Retina (tissue), 1 donor: ENCODE measurements around the gene STK17A.

Source experiments
- DNase-seq: peaks from one replicate; pipeline ENCODE4 v3.0.0-alpha.2; 2016

STK17A gene

GRCh38 chr7:43637114-43637806, 54.4 kb downstream of the STK17A start:
- DNase-seq: no peak

DNA sequence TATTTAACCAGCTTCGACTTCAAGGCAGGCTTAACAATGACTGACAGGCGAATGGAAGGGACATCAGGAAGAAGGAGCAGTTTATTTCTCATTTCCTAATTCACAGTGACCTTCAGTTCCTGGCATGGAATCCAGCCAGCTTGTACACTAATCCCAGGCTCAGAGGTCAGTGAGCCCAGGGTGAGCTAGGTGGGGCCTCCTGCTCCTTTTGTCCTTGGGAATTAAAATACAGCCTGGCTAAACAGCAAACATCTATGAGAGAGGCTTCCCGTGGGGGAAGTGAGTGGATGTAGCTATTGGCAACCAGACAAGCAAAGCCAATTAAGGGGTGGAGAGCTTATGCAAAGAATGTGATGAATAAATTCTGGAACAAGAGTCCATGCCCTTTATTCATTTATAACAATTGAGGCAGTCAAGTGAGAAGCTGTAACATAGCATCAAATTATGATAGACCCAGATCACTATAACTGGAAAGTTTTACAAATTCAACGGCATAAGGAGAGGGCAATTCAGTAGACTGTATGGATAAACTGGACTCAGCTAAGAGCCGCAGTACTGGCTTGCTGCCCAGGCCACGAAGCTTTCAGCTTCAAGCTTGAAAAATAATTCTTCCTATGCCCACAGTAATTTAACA, 57.1 kb downstream of the STK17A start:
- DNase-seq: peak; percentile 81

DNA sequence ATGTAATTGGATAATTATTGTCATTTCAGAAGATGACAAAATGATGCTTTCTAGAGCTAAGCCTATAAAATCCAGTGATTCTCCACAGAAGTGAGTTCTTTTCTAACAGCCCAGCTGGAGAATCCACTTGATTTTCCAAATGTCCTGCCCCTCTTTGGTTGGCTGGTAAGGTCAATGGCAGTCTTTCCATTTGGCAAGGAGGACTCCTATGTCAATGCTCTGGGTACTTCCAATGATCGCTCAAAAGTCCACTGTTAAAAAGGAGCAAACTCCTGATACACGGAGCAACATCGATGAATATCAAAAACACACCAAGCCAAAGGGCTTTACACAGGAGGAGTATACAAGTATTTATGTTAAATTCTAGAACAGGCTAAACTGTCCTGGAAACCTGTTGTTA, 57.8 kb downstream of the STK17A start:
- DNase-seq: no peak

GRCh38 chr7:43642897-43643630, 60.2 kb downstream of the STK17A start:
- DNase-seq: no peak

DNA sequence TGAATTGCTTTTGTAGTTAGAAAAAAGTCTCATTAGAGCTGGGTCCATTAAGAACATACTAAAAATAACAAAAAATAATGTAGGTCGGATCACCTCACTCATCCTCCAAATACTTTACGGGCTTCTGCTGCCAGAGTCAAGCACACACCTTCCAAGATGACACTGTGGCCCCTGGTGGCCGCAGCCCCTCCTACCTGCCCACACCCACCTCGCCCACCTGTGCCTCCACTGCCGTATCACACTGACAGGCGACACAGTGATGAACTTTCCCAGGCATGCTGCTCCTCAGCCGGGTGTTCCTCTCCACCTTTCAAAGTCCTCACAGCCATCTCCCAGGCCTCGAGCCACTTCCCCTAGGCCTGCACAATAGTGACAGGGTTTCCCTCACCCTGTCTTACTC, 60.9 kb downstream of the STK17A start:
- no peak for DNase-seq

DNA sequence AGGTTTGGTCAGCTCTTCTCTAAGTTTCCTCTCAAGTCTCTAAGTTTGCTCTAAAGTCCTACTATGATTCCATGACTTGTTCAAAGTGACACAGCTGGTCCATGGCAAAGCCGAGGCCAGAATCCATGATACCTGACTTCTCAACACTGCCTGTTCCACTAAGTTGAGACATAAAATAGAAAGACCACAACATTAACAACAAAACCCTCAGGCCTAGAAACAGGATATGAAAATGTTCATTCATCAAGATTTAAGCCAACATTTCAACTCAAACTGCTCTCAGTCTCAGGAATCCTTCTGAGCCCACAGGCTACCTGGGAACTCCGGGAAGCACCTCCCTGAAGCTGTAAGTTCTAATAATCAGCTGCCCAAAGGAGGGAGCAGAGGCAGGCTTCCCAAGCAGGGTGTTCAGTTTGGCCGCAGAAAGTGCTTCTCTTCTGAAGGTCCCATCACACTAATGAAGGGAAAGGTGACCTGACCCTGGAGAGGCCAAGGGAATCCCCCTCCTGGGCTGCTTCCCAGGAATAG, 62.9 kb downstream of the STK17A start:
- no peak for DNase-seq

DNA sequence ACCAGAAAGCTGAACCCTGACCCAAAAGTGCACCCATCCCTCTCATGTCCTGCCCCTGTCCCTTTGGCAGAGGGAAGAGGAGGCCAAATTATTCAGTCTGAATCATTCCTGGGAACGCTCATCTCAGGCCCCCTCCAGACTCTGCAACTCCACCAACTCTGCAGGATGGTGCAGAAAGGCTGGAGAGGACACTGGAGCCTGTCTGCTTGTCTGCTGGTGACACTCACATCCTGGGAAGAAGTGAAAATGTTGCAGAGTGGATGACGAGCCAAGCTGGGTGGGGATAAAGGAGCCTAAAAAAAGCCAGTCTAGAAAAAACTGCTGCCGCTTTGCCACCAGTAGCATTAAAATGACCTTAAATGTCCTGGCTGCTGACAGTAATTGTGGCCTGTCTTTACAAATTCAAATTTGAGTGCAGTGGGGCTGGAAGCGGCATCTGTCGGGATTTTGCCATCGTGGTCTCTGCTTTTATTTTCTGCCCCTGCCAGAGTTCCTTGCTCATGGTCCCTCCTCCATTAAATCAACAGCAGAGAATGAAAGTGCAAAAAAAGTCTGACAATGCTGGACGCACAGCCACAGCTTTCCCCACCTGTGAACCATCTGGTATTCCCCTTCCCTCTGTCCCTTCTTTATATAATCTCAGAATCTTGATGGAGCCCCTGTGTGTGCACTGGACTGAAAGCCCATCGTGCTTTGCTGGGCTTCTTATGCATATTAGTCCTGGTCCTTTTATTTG, 63.9 kb downstream of the STK17A start:
- DNase-seq: peak; percentile 38

DNA sequence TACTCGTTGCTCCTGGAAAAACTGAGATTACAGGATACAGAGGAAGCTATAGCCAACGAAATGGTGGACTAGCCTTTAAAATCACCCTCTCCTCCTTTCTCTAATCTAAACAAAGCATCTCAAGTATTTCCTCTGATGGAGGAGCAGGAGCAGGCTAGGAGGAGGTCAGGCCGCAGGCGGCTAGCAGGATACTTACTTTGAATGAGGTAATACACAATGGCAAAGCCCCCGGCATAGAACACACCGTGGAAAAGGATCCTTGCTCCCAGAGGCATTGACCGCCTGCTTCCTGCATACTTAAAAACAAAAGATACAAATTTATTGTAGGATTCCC, 64.4 kb downstream of the STK17A start:
- peak; percentile 42 for DNase-seq

- peak; percentile 36 for DNase-seq
These were observed 65.0 kb downstream of the STK17A start for GRCh38 chr7:43647673-43648472.

DNA sequence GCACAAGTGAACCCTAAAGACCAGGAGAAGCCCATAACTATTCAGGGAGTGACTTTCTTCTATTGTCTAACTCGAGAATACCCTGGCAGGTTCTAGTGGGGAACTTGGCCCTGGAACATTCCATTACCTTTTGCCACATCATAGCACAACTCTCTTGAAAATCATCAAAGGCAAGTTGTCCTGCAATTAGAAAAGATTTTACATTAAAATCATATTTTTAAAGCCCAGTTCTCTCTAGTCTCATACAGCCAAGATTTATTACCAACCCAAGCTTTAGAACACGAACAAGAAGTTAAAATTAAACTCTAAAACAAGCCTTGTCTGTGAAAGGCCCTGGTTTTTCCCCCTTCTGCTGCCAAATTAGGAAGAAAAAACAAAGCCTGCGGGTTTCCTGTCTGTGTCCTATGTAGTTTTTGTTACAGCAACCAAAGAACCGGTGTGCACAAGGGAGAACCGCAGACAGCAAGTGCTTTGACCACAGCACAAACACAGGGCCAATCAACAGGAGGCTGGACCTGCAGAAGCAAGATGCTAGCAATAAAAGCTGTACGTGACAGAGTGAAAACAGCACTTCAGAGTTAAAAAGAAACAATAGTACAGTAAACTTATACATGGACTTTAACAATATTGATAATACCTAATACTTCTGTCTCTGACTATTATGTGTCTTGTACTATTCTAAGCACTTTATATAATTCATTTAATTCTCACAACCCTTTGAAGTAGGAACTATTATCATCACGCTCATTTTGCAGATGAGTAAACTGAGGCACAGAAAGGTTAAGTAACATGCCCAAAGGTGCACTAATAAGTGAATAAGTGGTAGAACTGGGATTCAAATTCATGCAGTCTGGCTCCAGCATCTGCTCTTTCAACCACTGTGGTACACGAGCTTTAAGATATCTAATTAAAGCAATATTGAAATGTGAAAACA, 65.8 kb downstream of the STK17A start:
- DNase-seq: no peak

DNA sequence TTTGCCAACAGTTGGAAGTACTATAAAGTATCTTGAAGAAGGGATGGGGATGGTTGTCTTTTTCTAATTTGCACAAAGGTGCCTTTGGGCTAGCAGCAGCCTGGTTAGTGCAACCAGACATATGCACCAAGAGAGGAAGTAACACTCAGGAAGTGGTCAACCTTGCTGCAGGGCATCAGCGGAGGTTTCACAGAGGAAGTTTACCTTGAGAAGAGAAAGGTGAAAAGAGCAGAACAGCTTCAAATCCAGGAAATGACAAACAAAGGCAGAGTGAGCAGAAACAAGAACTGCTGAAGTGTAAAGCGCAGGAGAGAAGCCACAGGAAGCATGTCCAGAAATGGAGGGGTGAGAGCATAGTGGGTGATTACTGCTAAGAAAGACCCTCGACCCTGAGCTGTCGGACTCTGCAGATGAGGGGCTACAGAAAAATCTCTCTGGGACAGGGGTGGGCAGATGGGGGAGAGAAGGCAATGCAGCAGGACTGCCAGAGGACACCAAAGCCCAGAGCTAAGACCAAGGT, 66.9 kb downstream of the STK17A start:
- no peak for DNase-seq

- no peak for DNase-seq
These were observed 67.6 kb downstream of the STK17A start for GRCh38 chr7:43650457-43651052.

GRCh38 chr7:43652364-43652763, 69.5 kb downstream of the STK17A start:
- no peak for DNase-seq

DNA sequence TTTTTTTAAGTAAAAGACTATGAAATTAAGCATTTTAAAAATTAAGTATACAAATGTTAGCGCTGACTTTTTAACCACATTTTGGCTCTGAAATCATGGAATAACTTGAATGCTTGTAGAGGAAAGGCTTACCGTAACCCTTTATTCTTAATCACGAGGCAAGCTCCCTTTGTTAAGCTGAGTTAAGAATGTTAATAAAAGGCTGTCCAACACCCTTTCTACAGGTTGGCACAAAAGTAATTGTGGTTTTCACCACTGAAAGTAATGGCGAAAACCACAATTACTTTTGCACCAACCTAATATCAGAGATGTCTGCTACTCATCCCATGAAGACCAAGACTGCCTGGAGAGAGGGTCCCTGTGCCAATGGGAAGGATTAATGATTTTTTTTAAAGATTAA, 70.6 kb downstream of the STK17A start:
- DNase-seq: no peak

DNA sequence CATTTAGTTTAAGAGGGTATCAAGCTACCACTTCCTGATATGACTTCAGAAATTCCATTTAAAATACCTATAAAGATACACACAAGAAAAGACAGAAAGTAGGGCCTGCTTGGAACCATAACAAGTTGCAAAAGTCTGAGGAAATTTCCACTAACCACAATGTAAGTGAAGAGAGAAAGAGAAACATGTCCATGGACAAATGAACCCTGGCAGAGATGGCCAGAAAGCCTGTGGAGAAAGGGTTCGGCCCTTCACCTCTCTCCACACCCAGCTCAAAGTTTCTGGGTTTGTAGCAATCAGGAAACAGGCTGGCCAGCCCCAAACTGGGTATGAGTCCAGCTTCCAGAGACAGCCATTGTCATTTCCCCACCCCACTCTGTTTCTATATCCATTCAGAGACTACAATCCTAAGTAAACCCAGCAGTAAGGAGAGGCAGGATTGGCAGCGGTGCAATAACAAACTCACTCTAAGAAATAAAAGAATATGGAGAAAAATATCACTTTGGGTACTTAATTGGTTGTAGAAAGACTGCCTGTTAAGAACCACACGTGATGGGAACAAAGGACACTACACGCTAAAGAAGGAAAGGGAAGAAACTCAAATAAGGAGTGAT, 71.1 kb downstream of the STK17A start:
- no peak for DNase-seq

- no peak for DNase-seq
These were observed 72.7 kb downstream of the STK17A start for GRCh38 chr7:43655584-43655983.

GRCh38 chr7:43656997-43657396, 74.1 kb downstream of the STK17A start:
- no peak for DNase-seq

- DNase-seq: no peak
These were observed 76.0 kb downstream of the STK17A start for GRCh38 chr7:43658718-43659548.

DNA sequence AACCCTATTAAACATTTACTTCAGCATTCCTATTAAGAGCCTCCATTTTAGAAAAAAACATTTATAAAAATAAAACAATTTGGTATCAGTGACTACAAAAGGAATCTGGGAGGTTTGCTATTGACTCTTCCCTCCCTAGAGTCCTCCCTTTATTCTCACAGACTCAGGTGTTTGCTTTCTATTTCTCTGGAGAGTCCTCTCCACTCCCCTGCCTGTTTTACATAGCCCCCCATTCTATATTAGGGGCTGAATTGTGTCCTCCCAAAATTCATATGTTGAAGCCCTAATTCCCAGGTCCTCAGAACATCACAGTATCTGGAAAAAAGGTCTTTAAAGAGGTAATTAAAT, 76.6 kb downstream of the STK17A start:
- DNase-seq: no peak
